ENCODE measurements around the gene CEP152.
"Not testable (repeated sequence)": the region's sequence is repeated elsewhere in the genome, so short reads cannot be mapped to it uniquely, and the experiment has no call there.

Gene CEP152

DNA sequence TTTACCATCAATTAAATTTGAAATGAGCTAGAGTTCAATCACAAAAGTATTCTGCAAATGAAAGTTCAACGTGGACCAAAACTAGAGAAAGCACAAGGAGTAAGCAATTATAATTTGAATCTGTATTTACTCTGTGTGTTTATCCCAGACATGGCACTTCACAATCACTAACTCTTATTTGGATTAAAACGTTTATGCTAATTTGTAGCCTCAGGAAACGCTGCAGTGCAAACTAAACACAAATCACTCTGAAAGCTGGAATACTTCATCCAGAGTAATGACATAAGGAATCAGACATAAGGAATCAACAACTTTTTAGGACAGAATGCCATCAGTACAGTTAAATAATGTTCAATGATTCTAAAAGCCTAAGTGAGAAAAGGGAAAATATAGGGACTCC lies 18.5 kb downstream of the CEP152 start:
- Histone ChIP-seq H3K36me3 (ENCODE audit: control insufficient read depth in 1 of 2, insufficient read depth in 2 of 2, low read length in 2 of 2) (peaks cover 7 to 11% of the 10 kb centered on the region in 2 donors), H3K27ac (ENCODE audit: low read length) (no peak overlapping the region), H3K9me3 (ENCODE audit: control insufficient read depth in 1 of 2, low read length in 2 of 2) (no peaks in the 10 kb centered on the region), H3K27me3 (ENCODE audit: low read depth, low read length) (no peaks in the 10 kb centered on the region), H3K4me1 (ENCODE audit: control insufficient read depth in 1 of 2, insufficient read depth in 2 of 2, low read length in 2 of 2) (peaks cover 6 to 9% of the 10 kb centered on the region in 2 donors), H3K4me3 (ENCODE audit: low read depth in 1 of 2, low read length in 2 of 2) (no peak overlapping the region)

GRCh38 chr15:48790466-48791115 lies 20.3 kb downstream of the CEP152 start:
- peaks cover 7 to 11% of the 10 kb centered on the region in 2 donors for H3K36me3 ChIP-seq (ENCODE audit: control insufficient read depth in 1 of 2, insufficient read depth in 2 of 2, low read length in 2 of 2)
- H3K4me1 ChIP-seq (ENCODE audit: control insufficient read depth in 1 of 2, insufficient read depth in 2 of 2, low read length in 2 of 2); H3K4me3 ChIP-seq (ENCODE audit: low read depth in 1 of 2, low read length in 2 of 2); H3K27me3 ChIP-seq (ENCODE audit: low read depth, low read length); H3K27ac ChIP-seq (ENCODE audit: low read length); H3K9me3 ChIP-seq (ENCODE audit: control insufficient read depth in 1 of 2, low read length in 2 of 2): not testable (repeated sequence)

DNA sequence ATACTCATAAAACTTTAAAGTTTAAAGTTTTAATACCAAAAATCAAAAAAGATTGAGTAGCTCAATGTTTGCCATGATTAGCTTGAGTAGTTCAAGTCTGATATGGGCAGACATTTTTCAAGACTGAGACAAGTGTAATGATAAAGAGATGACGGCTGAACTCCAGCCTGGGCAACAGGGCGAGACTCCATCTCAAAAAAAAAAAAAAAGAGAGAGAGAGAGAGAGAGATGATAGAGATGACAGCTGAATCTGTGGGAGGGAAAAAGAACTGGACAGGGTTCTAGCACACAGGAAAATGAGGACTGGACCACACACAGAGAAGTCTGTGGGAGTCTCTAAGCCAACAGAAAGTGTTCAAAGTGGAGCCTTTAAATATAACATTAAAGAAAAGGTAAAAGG lies 25.2 kb downstream of the CEP152 start:
- peaks cover 12 to 18% of the 10 kb centered on the region in 2 donors for H3K36me3 ChIP-seq (ENCODE audit: control insufficient read depth in 1 of 2, insufficient read depth in 2 of 2, low read length in 2 of 2)
- no peak overlapping the region for H3K27ac ChIP-seq (ENCODE audit: low read length)
- no peak overlapping the region for H3K4me3 ChIP-seq (ENCODE audit: low read depth in 1 of 2, low read length in 2 of 2)
- H3K27me3 ChIP-seq (ENCODE audit: low read depth, low read length), result no peaks in the 10 kb centered on the region
- no peaks in the 10 kb centered on the region for H3K4me1 ChIP-seq (ENCODE audit: control insufficient read depth in 1 of 2, insufficient read depth in 2 of 2, low read length in 2 of 2)
- H3K9me3 ChIP-seq (ENCODE audit: control insufficient read depth in 1 of 2, low read length in 2 of 2), result no peaks in the 10 kb centered on the region

DNA sequence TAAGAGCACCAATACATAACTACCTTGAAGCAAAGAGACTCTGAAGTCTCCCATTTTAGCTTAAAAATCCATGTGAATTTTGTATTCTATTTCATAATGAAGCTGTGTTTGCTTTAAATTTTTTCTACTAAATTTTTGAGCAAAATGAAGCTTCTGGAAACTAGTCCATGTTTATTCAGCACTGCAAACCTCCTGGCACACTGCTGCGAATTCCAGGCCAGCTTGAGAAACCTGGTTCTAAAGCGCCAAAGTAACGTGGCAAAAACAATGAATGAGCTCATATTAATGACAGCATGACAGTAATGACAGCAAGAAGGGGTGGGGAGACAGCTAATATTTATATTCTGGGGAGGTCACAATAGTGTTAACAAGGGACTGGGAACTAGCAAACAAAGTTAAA lies 25.7 kb downstream of the CEP152 start:
- no peaks in the 10 kb centered on the region for H3K27me3 ChIP-seq (ENCODE audit: low read depth, low read length)
- no peaks in the 10 kb centered on the region for H3K4me1 ChIP-seq (ENCODE audit: control insufficient read depth in 1 of 2, insufficient read depth in 2 of 2, low read length in 2 of 2)
- H3K27ac ChIP-seq (ENCODE audit: low read length), result no peak overlapping the region
- no peak overlapping the region for H3K4me3 ChIP-seq (ENCODE audit: low read depth in 1 of 2, low read length in 2 of 2)
- no peaks in the 10 kb centered on the region for H3K9me3 ChIP-seq (ENCODE audit: control insufficient read depth in 1 of 2, low read length in 2 of 2)
- peaks cover 11 to 20% of the 10 kb centered on the region in 2 donors for H3K36me3 ChIP-seq (ENCODE audit: control insufficient read depth in 1 of 2, insufficient read depth in 2 of 2, low read length in 2 of 2)

- Histone ChIP-seq H3K4me1 (ENCODE audit: control insufficient read depth in 1 of 2, insufficient read depth in 2 of 2, low read length in 2 of 2) (no peaks in the 10 kb centered on the region), H3K4me3 (ENCODE audit: low read depth in 1 of 2, low read length in 2 of 2) (no peak overlapping the region), H3K27ac (ENCODE audit: low read length) (no peak overlapping the region), H3K9me3 (ENCODE audit: control insufficient read depth in 1 of 2, low read length in 2 of 2) (no peaks in the 10 kb centered on the region), H3K27me3 (ENCODE audit: low read depth, low read length) (no peaks in the 10 kb centered on the region), H3K36me3 (ENCODE audit: control insufficient read depth in 1 of 2, insufficient read depth in 2 of 2, low read length in 2 of 2) (peaks cover 8 to 20% of the 10 kb centered on the region in 2 donors)
Observed at GRCh38 chr15:48784756-48785155, 26.1 kb downstream of the CEP152 start.

- Histone ChIP-seq H3K27ac (ENCODE audit: low read length) (no peak overlapping the region), H3K36me3 (ENCODE audit: control insufficient read depth in 1 of 2, insufficient read depth in 2 of 2, low read length in 2 of 2) (peaks cover 8 to 13% of the 10 kb centered on the region in 2 donors), H3K4me3 (ENCODE audit: low read depth in 1 of 2, low read length in 2 of 2) (no peak overlapping the region), H3K4me1 (ENCODE audit: control insufficient read depth in 1 of 2, insufficient read depth in 2 of 2, low read length in 2 of 2) (no peaks in the 10 kb centered on the region), H3K27me3 (ENCODE audit: low read depth, low read length) (no peaks in the 10 kb centered on the region), H3K9me3 (ENCODE audit: control insufficient read depth in 1 of 2, low read length in 2 of 2) (no peaks in the 10 kb centered on the region)
Observed at GRCh38 chr15:48782911-48783310, 28.0 kb downstream of the CEP152 start.

GRCh38 chr15:48781481-48782081 lies 29.3 kb downstream of the CEP152 start:
- no peak overlapping the region for H3K27ac ChIP-seq (ENCODE audit: low read length)
- H3K4me3 ChIP-seq (ENCODE audit: low read depth in 1 of 2, low read length in 2 of 2), result no peak overlapping the region
- H3K36me3 ChIP-seq (ENCODE audit: control insufficient read depth in 1 of 2, insufficient read depth in 2 of 2, low read length in 2 of 2), result peaks cover 8 to 13% of the 10 kb centered on the region in 2 donors
- no peaks in the 10 kb centered on the region for H3K9me3 ChIP-seq (ENCODE audit: control insufficient read depth in 1 of 2, low read length in 2 of 2)
- H3K27me3 ChIP-seq (ENCODE audit: low read depth, low read length), result no peaks in the 10 kb centered on the region
- H3K4me1 ChIP-seq (ENCODE audit: control insufficient read depth in 1 of 2, insufficient read depth in 2 of 2, low read length in 2 of 2), result no peaks in the 10 kb centered on the region

DNA sequence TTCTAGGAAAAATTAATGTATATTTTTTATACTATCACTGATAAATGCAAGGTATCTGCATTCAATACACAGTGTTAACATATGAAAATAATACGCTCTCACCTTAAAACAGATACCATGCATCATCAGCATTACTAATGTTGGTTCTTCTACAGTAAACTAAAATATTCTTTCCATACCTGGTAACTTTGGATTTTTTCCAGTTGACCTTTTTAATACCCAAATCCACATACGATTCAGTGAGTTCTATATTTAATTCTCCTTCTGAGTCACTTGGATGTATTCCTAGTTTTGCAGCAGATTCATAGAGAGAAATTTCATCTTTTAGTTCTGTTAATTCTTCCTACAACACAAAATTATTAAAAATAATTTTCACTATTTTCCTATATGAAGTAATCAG lies 29.9 kb downstream of the CEP152 start:
- H3K9me3 ChIP-seq (ENCODE audit: control insufficient read depth in 1 of 2, low read length in 2 of 2), result no peaks in the 10 kb centered on the region
- H3K4me1 ChIP-seq (ENCODE audit: control insufficient read depth in 1 of 2, insufficient read depth in 2 of 2, low read length in 2 of 2), result no peaks in the 10 kb centered on the region
- no peaks in the 10 kb centered on the region for H3K27me3 ChIP-seq (ENCODE audit: low read depth, low read length)
- H3K4me3 ChIP-seq (ENCODE audit: low read depth in 1 of 2, low read length in 2 of 2), result no peak overlapping the region
- no peak overlapping the region for H3K27ac ChIP-seq (ENCODE audit: low read length)
- peaks cover 8 to 13% of the 10 kb centered on the region in 2 donors for H3K36me3 ChIP-seq (ENCODE audit: control insufficient read depth in 1 of 2, insufficient read depth in 2 of 2, low read length in 2 of 2)

- Histone ChIP-seq H3K9me3 (ENCODE audit: control insufficient read depth in 1 of 2, low read length in 2 of 2) (no peaks in the 10 kb centered on the region), H3K4me3 (ENCODE audit: low read depth in 1 of 2, low read length in 2 of 2) (no peak overlapping the region), H3K4me1 (ENCODE audit: control insufficient read depth in 1 of 2, insufficient read depth in 2 of 2, low read length in 2 of 2) (no peaks in the 10 kb centered on the region), H3K36me3 (ENCODE audit: control insufficient read depth in 1 of 2, insufficient read depth in 2 of 2, low read length in 2 of 2) (peaks cover 8 to 12% of the 10 kb centered on the region in 2 donors), H3K27me3 (ENCODE audit: low read depth, low read length) (no peaks in the 10 kb centered on the region), H3K27ac (ENCODE audit: low read length) (no peak overlapping the region)
Observed at GRCh38 chr15:48778331-48778730, 32.5 kb downstream of the CEP152 start.

GRCh38 chr15:48777645-48778330 lies 33.1 kb downstream of the CEP152 start:
- no peak overlapping the region for H3K27ac ChIP-seq (ENCODE audit: low read length)
- peaks cover 8 to 10% of the 10 kb centered on the region in 2 donors for H3K36me3 ChIP-seq (ENCODE audit: control insufficient read depth in 1 of 2, insufficient read depth in 2 of 2, low read length in 2 of 2)
- no peaks in the 10 kb centered on the region for H3K27me3 ChIP-seq (ENCODE audit: low read depth, low read length)
- no peaks in the 10 kb centered on the region for H3K9me3 ChIP-seq (ENCODE audit: control insufficient read depth in 1 of 2, low read length in 2 of 2)
- H3K4me3 ChIP-seq (ENCODE audit: low read depth in 1 of 2, low read length in 2 of 2), result no peak overlapping the region
- H3K4me1 ChIP-seq (ENCODE audit: control insufficient read depth in 1 of 2, insufficient read depth in 2 of 2, low read length in 2 of 2), result no peaks in the 10 kb centered on the region

DNA sequence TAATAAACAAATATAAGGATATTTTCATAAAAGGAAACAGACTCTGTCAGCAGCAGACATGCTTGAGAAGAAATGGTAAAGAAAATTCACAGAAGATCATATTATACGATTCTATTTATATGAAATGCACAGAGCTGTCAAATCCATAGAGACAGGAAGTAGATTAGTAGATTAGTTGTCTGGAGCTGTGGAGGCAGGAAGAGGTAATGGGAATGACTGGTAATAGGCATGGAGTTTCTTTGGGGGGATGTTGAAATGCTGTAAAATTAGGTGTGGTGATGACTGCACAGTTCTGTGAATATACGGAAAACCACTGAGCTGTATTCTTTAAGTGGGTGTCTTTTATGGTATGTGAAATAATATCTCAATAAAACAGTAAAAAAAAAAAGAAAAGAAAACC lies 35.3 kb downstream of the CEP152 start:
- Histone ChIP-seq H3K27ac (ENCODE audit: low read length) (no peak overlapping the region), H3K4me1 (ENCODE audit: control insufficient read depth in 1 of 2, insufficient read depth in 2 of 2, low read length in 2 of 2) (no peaks in the 10 kb centered on the region), H3K4me3 (ENCODE audit: low read depth in 1 of 2, low read length in 2 of 2) (no peak overlapping the region), H3K9me3 (ENCODE audit: control insufficient read depth in 1 of 2, low read length in 2 of 2) (no peaks in the 10 kb centered on the region), H3K27me3 (ENCODE audit: low read depth, low read length) (no peaks in the 10 kb centered on the region), H3K36me3 (ENCODE audit: control insufficient read depth in 1 of 2, insufficient read depth in 2 of 2, low read length in 2 of 2) (peaks cover 0 to under 1% of the 10 kb centered on the region in 2 donors)

Measured in muscle layer of duodenum (tissue), 2 donors.